GM23338 (cell line): Measurements from ENCODE around the gene CCN6. TPM values are rescaled to one million over a fixed set of nuclear protein-coding genes. Genes with fewer than 3 reads are reported as not detected.

Experiments
- ATAC-seq: fragments of 200-7000 bp; cut with Tn5 transposase; 3 replicates; pipeline ENCODE4 v1.9.1; 2020
- DNase-seq: peaks from one replicate; pipeline ENCODE4 v3.0.0-alpha.2; 2015; ENCODE audit warnings: low spot score
- H2AFZ ChIP-seq: fragments of 200-600 bp; sonication (generic); 2 replicates; pipeline ENCODE4 v1.8.0; 2016; ENCODE audit warnings: antibody characterized with exemption, mild to moderate bottlenecking, moderate library complexity
- H3F3A ChIP-seq: fragments of 200-600 bp; sonication (generic); replicated peaks from 2 replicates; pipeline ENCODE4 v1.8.0; 2017; ENCODE audit warnings: antibody characterized with exemption, mixed run types, low read depth
- H3K27ac ChIP-seq: fragments of 200-600 bp; sonication (generic); 2 replicates; pipeline ENCODE4 v1.6.1; 2016; ENCODE audit warnings: low read depth
- H3K27me3 ChIP-seq: fragments of 200-600 bp; sonication (generic); 2 replicates; pipeline ENCODE4 v1.8.0; 2016; ENCODE audit warnings: mild to moderate bottlenecking, mixed run types, moderate library complexity; ENCODE audit not compliant: insufficient read depth
- H3K36me3 ChIP-seq: fragments of 200-600 bp; sonication (generic); 2 replicates; pipeline ENCODE4 v1.8.0; 2016; ENCODE audit warnings: mild to moderate bottlenecking; ENCODE audit not compliant: insufficient read depth
- H3K4me1 ChIP-seq: fragments of 200-600 bp; sonication (generic); 2 replicates; pipeline ENCODE4 v1.8.0; 2016; ENCODE audit warnings: mild to moderate bottlenecking, moderate library complexity; ENCODE audit not compliant: insufficient read depth
- H3K4me2 ChIP-seq: fragments of 200-600 bp; sonication (generic); 2 replicates; pipeline ENCODE4 v1.7.1; 2017; ENCODE audit warnings: mixed run types
- H3K4me3 ChIP-seq: fragments of 200-600 bp; sonication (generic); 2 replicates; pipeline ENCODE4 v1.6.1; 2016; ENCODE audit warnings: mixed run types
- H3K79me2 ChIP-seq: fragments of 200-600 bp; sonication (generic); replicated peaks from 2 replicates; pipeline ENCODE4 v1.8.0; 2017; ENCODE audit warnings: mild to moderate bottlenecking; ENCODE audit not compliant: insufficient read depth
- H3K9me2 ChIP-seq: fragments of 200-600 bp; sonication (generic); 2 replicates; pipeline ENCODE4 v1.8.0; 2017; ENCODE audit not compliant: insufficient read depth
- H4K20me1 ChIP-seq: fragments of 200-600 bp; sonication (generic); replicated peaks from 2 replicates; pipeline ENCODE4 v1.8.0; 2017; ENCODE audit warnings: mild to moderate bottlenecking; ENCODE audit not compliant: insufficient read depth
- H3K27ac Mint-ChIP-seq: 2 replicates; pipeline ENCODE4 v1.8.0; 2020; ENCODE audit warnings: inconsistent platforms, mild to moderate bottlenecking, moderate library complexity, mixed read lengths
- H3K27me3 Mint-ChIP-seq: 3 replicates; pipeline ENCODE4 v1.8.0; 2022; ENCODE audit warnings: low read depth, mild to moderate bottlenecking, moderate library complexity, mixed read lengths, inconsistent platforms; ENCODE audit not compliant: insufficient read depth, poor library complexity
- H3K36me3 Mint-ChIP-seq: 3 replicates; pipeline ENCODE4 v1.8.0; 2021; ENCODE audit warnings: low read depth, mild to moderate bottlenecking, inconsistent platforms, moderate library complexity, mixed read lengths
- H3K4me1 Mint-ChIP-seq: 3 replicates; pipeline ENCODE4 v1.8.0; 2020; ENCODE audit warnings: mild to moderate bottlenecking, inconsistent platforms, mixed read lengths
- H3K4me3 Mint-ChIP-seq: 3 replicates; pipeline ENCODE4 v1.8.0; 2021; ENCODE audit warnings: moderate library complexity, mild to moderate bottlenecking, inconsistent platforms, mixed read lengths
- H3K9me3 Mint-ChIP-seq: 3 replicates; pipeline ENCODE4 v1.8.0; 2020; ENCODE audit warnings: moderate library complexity, mild to moderate bottlenecking, inconsistent platforms, mixed read lengths
- CREB1 ChIP-seq: fragments of 250-450 bp; sonication (Bioruptor Pico); IDR thresholded peaks from 2 replicates; pipeline ENCODE4 v1.5.0; 2020; ENCODE audit warnings: low read depth, mild to moderate bottlenecking, moderate library complexity
- EZH2 ChIP-seq: fragments of 200-600 bp; sonication (generic); IDR thresholded peaks from one replicate; pipeline ENCODE4 v1.8.0; 2017; ENCODE audit warnings: antibody characterized with exemption, mild to moderate bottlenecking, low read depth; ENCODE audit not compliant: unreplicated experiment
- EZH2phosphoT487 ChIP-seq: fragments of 200-600 bp; sonication (generic); IDR thresholded peaks from one replicate; pipeline ENCODE4 v1.8.1; 2018; ENCODE audit warnings: antibody characterized with exemption; ENCODE audit not compliant: unreplicated experiment
- JUNB ChIP-seq: IDR thresholded peaks from one replicate; pipeline ENCODE4 v1.6.1; 2016; ENCODE audit warnings: antibody characterized with exemption; ENCODE audit not compliant: unreplicated experiment
- NANOG ChIP-seq: IDR thresholded peaks from 2 replicates; pipeline ENCODE4 v1.6.1; 2016; ENCODE audit warnings: antibody characterized with exemption, borderline replicate concordance
- POLR2AphosphoS5 ChIP-seq: IDR thresholded peaks from 2 replicates; pipeline ENCODE4 v1.6.1; 2016; ENCODE audit warnings: antibody characterized with exemption, low read depth
- STAT1 ChIP-seq: IDR thresholded peaks from one replicate; pipeline ENCODE4 v1.6.1; 2016; ENCODE audit warnings: antibody characterized with exemption; ENCODE audit not compliant: unreplicated experiment
- ZNF114 ChIP-seq: fragments of 250-450 bp; sonication (Bioruptor Pico); IDR thresholded peaks from 2 replicates; pipeline ENCODE4 v1.5.0; 2020; ENCODE audit warnings: mild to moderate bottlenecking, moderate library complexity
- ZNF331 ChIP-seq: fragments of 250-450 bp; sonication (Bioruptor Pico); IDR thresholded peaks from 2 replicates; pipeline ENCODE4 v1.5.0; 2020; ENCODE audit warnings: low read depth, mild to moderate bottlenecking, moderate library complexity
- polyA plus RNA-seq: library from polyadenylated mRNA; unstranded; fragments of >200 nt; fragmentation: Nextera tagmentation; extraction: Ambion mirVana; gene quantifications from 2 replicates; pipeline ENCODE4 v1.2.1, GENCODE V29; 2016
- total RNA-seq: library from RNA; depleted of rRNA; stranded (reverse); fragments of >200 nt; shearing (Covaris generic); gene quantifications from 2 replicates; pipeline ENCODE4 v1.2.3, GENCODE V29; 2014
- TF ChIP-seq, protein P1 (sequence below): IDR thresholded peaks from 2 replicates; pipeline ENCODE4 v1.6.1; 2016; ENCODE audit warnings: antibody characterized with exemption
- TF ChIP-seq, protein P2 (sequence below): fragments of 250-450 bp; sonication (Bioruptor Pico); IDR thresholded peaks from 2 replicates; pipeline ENCODE4 v1.5.0; 2020; ENCODE audit warnings: mild to moderate bottlenecking, moderate library complexity
- TF ChIP-seq, protein P3 (sequence below): IDR thresholded peaks from one replicate; pipeline ENCODE4 v1.6.1; 2018; ENCODE audit warnings: antibody characterized with exemption; ENCODE audit not compliant: unreplicated experiment
- TF ChIP-seq, protein P4 (sequence below), 2 experiments: fragments of 200-600 bp in 1 of 2; sonication (generic) in 1 of 2; conservative IDR thresholded peaks; 2 replicates each; pipeline versions ENCODE4 v1.5.1 to v1.6.1; 2016 to 2017; ENCODE audit warnings: antibody characterized with exemption in 2 of 2, low read depth in 2 of 2, mild to moderate bottlenecking in 2 of 2, moderate library complexity in 1 of 2

Gene CCN6
- total and polyA plus RNA-seq, 2 experiments from 2014 or later: 0.65 TPM; not detected in 1

DNA sequence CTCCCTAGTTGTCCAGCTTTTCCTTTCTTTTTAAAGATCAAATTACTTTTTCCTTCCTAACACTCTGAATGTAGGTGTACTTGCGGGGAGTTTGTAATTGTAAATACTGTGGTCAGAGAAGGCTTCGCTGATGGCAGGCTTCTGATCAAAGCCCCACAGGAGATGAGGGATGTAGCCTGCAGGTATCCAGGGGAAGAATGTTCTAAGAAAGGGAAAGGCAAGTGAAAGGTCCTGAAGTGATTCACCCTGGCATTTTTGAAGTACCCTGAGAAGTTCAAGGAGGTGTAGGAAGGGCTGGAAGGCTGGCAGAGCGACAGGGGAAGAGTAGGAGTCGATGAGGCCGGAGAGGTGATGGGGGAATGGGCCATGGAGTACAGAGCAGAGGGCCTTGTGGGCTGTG lies 38.2 kb upstream of the CCN6 start:
- Histone ChIP-seq H3K4me3 (no peak overlapping the region), H4K20me1 (no peaks in the 10 kb centered on the region), H2AFZ (no peak overlapping the region; the same call in 1 of the 2 replicates), H3K27ac (no peak overlapping the region), H3K79me2 (no peaks in the 10 kb centered on the region), H3K4me1 (no peaks in the 10 kb centered on the region), H3K27me3 (no peaks in the 10 kb centered on the region), H3K9me2 (no peaks in the 10 kb centered on the region), H3F3A (no peaks in the 10 kb centered on the region), H3K36me3 (no peaks in the 10 kb centered on the region), H3K4me2 (no peak overlapping the region)
- ATAC-seq (no peak), DNase-seq (no peak)
- H3K27me3 Mint-ChIP-seq: no peaks in the 10 kb centered on the region
- no peaks in the 10 kb centered on the region for H3K36me3 Mint-ChIP-seq
- 0 out of 3 replicates have a peak, but pooled peaks cover 2% of the 10 kb centered on the region for H3K4me1 Mint-ChIP-seq
- no peak overlapping the region for H3K27ac Mint-ChIP-seq
- no peak overlapping the region for H3K4me3 Mint-ChIP-seq
- no peaks in the 10 kb centered on the region for H3K9me3 Mint-ChIP-seq
- TF ChIP-seq EZH2phosphoT487 (no peak), NANOG (no peak), ZNF114 (CRISPR knock-in tag) (no peak), EZH2 (no peak), ZNF331 (no peak), CREB1 (no peak), STAT1 (no peak), POLR2AphosphoS5 (no peak), JUNB (no peak)
- TF ChIP-seq, protein P1, sequence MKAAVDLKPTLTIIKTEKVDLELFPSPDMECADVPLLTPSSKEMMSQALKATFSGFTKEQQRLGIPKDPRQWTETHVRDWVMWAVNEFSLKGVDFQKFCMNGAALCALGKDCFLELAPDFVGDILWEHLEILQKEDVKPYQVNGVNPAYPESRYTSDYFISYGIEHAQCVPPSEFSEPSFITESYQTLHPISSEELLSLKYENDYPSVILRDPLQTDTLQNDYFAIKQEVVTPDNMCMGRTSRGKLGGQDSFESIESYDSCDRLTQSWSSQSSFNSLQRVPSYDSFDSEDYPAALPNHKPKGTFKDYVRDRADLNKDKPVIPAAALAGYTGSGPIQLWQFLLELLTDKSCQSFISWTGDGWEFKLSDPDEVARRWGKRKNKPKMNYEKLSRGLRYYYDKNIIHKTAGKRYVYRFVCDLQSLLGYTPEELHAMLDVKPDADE: no peak
- TF ChIP-seq, protein P2, sequence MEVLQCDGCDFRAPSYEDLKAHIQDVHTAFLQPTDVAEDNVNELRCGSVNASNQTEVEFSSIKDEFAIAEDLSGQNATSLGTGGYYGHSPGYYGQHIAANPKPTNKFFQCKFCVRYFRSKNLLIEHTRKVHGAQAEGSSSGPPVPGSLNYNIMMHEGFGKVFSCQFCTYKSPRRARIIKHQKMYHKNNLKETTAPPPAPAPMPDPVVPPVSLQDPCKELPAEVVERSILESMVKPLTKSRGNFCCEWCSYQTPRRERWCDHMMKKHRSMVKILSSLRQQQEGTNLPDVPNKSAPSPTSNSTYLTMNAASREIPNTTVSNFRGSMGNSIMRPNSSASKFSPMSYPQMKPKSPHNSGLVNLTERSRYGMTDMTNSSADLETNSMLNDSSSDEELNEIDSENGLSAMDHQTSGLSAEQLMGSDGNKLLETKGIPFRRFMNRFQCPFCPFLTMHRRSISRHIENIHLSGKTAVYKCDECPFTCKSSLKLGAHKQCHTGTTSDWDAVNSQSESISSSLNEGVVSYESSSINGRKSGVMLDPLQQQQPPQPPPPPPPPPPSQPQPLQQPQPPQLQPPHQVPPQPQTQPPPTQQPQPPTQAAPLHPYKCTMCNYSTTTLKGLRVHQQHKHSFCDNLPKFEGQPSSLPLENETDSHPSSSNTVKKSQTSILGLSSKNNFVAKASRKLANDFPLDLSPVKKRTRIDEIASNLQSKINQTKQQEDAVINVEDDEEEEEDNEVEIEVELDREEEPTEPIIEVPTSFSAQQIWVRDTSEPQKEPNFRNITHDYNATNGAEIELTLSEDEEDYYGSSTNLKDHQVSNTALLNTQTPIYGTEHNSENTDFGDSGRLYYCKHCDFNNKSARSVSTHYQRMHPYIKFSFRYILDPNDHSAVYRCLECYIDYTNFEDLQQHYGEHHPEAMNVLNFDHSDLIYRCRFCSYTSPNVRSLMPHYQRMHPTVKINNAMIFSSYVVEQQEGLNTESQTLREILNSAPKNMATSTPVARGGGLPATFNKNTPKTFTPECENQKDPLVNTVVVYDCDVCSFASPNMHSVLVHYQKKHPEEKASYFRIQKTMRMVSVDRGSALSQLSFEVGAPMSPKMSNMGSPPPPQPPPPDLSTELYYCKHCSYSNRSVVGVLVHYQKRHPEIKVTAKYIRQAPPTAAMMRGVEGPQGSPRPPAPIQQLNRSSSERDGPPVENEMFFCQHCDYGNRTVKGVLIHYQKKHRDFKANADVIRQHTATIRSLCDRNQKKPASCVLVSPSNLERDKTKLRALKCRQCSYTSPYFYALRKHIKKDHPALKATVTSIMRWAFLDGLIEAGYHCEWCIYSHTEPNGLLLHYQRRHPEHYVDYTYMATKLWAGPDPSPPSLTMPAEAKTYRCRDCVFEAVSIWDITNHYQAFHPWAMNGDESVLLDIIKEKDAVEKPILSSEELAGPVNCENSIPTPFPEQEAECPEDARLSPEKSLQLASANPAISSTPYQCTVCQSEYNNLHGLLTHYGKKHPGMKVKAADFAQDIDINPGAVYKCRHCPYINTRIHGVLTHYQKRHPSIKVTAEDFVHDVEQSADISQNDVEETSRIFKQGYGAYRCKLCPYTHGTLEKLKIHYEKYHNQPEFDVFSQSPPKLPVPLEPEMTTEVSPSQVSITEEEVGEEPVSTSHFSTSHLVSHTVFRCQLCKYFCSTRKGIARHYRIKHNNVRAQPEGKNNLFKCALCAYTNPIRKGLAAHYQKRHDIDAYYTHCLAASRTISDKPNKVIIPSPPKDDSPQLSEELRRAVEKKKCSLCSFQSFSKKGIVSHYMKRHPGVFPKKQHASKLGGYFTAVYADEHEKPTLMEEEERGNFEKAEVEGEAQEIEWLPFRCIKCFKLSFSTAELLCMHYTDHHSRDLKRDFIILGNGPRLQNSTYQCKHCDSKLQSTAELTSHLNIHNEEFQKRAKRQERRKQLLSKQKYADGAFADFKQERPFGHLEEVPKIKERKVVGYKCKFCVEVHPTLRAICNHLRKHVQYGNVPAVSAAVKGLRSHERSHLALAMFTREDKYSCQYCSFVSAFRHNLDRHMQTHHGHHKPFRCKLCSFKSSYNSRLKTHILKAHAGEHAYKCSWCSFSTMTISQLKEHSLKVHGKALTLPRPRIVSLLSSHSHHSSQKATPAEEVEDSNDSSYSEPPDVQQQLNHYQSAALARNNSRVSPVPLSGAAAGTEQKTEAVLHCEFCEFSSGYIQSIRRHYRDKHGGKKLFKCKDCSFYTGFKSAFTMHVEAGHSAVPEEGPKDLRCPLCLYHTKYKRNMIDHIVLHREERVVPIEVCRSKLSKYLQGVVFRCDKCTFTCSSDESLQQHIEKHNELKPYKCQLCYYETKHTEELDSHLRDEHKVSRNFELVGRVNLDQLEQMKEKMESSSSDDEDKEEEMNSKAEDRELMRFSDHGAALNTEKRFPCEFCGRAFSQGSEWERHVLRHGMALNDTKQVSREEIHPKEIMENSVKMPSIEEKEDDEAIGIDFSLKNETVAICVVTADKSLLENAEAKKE: no peak
- TF ChIP-seq, protein P3, sequence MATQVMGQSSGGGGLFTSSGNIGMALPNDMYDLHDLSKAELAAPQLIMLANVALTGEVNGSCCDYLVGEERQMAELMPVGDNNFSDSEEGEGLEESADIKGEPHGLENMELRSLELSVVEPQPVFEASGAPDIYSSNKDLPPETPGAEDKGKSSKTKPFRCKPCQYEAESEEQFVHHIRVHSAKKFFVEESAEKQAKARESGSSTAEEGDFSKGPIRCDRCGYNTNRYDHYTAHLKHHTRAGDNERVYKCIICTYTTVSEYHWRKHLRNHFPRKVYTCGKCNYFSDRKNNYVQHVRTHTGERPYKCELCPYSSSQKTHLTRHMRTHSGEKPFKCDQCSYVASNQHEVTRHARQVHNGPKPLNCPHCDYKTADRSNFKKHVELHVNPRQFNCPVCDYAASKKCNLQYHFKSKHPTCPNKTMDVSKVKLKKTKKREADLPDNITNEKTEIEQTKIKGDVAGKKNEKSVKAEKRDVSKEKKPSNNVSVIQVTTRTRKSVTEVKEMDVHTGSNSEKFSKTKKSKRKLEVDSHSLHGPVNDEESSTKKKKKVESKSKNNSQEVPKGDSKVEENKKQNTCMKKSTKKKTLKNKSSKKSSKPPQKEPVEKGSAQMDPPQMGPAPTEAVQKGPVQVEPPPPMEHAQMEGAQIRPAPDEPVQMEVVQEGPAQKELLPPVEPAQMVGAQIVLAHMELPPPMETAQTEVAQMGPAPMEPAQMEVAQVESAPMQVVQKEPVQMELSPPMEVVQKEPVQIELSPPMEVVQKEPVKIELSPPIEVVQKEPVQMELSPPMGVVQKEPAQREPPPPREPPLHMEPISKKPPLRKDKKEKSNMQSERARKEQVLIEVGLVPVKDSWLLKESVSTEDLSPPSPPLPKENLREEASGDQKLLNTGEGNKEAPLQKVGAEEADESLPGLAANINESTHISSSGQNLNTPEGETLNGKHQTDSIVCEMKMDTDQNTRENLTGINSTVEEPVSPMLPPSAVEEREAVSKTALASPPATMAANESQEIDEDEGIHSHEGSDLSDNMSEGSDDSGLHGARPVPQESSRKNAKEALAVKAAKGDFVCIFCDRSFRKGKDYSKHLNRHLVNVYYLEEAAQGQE: no peak
- TF ChIP-seq, protein P4, sequence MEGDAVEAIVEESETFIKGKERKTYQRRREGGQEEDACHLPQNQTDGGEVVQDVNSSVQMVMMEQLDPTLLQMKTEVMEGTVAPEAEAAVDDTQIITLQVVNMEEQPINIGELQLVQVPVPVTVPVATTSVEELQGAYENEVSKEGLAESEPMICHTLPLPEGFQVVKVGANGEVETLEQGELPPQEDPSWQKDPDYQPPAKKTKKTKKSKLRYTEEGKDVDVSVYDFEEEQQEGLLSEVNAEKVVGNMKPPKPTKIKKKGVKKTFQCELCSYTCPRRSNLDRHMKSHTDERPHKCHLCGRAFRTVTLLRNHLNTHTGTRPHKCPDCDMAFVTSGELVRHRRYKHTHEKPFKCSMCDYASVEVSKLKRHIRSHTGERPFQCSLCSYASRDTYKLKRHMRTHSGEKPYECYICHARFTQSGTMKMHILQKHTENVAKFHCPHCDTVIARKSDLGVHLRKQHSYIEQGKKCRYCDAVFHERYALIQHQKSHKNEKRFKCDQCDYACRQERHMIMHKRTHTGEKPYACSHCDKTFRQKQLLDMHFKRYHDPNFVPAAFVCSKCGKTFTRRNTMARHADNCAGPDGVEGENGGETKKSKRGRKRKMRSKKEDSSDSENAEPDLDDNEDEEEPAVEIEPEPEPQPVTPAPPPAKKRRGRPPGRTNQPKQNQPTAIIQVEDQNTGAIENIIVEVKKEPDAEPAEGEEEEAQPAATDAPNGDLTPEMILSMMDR (conservative IDR thresholded peaks at IDR 0.05; ENCODE audit: low read depth in 2 of 2): no peak
